Measurements from ENCODE around the gene ARGLU1. TPM values are rescaled to one million over a fixed set of nuclear protein-coding genes. Genes with fewer than 3 reads are reported as not detected.

The ARGLU1 gene
- total RNA-seq, 1 donor from 2014 or later: 467 TPM

DNA sequence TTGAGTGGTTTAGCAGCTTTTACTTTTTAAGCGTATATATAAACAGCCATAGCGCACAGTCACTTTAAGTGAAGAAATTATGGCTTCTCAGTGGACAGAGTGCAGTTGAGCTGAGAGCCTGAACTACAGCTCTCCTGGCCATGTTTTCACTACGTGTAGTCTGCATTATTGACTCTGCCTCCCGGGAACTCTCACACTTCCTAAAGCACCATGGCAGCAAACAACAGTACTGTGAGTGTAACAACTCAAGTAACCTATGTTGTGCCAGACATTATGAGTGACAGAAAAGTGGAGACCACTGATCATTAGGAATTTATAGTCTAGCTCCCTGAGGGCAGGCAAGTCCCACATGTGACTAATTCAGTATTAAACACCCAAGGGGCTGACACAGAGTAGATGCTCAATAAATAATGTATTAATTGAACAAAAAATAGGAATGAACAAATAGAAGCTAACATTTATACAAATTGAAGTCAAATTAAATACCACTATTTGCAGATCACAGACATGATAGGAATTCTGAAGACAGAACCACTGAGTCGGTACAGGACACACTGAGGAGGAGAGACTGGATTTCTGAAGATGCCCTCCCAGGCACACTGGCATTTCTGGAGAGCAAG is 52.2 kb downstream of the ARGLU1 start:
- peak overlapping the region; percentile 5 for H3K27ac ChIP-seq
- Mint-ChIP-seq H3K4me3 (no peak overlapping the region), H3K9me3 (peaks cover 12% of the 10 kb centered on the region), H3K27ac (no peak overlapping the region), H3K4me1 (peaks cover 57% of the 10 kb centered on the region), H3K36me3 (peaks cover 73% of the 10 kb centered on the region), H3K27me3 (ENCODE audit: insufficient read depth, low read depth) (peaks cover 2% of the 10 kb centered on the region)
- peaks cover 100% of the 10 kb centered on the region for H4K20me1 ChIP-seq (ENCODE audit: low read depth)
- no peak overlapping the region for H2AFZ ChIP-seq (replicated peaks)
- H3K4me3 ChIP-seq: no peak overlapping the region
- no peak for DNase-seq (ENCODE audit: low spot score)
- peaks cover 61% of the 10 kb centered on the region for H3K4me1 ChIP-seq
- no peak overlapping the region for H3K9ac ChIP-seq
- H3K4me2 ChIP-seq: peak overlapping the region; percentile 56
- peaks cover 13% of the 10 kb centered on the region for H3K36me3 ChIP-seq
- H3K79me2 ChIP-seq (ENCODE audit: low read depth): peaks cover 100% of the 10 kb centered on the region
- H3K27me3 ChIP-seq: no peaks in the 10 kb centered on the region
- TF ChIP-seq EZH2 (IDR thresholded peaks at IDR 0.05) (no peak), EZH2phosphoT487 (IDR thresholded peaks at IDR 0.05) (no peak)
- TF ChIP-seq, protein P1, sequence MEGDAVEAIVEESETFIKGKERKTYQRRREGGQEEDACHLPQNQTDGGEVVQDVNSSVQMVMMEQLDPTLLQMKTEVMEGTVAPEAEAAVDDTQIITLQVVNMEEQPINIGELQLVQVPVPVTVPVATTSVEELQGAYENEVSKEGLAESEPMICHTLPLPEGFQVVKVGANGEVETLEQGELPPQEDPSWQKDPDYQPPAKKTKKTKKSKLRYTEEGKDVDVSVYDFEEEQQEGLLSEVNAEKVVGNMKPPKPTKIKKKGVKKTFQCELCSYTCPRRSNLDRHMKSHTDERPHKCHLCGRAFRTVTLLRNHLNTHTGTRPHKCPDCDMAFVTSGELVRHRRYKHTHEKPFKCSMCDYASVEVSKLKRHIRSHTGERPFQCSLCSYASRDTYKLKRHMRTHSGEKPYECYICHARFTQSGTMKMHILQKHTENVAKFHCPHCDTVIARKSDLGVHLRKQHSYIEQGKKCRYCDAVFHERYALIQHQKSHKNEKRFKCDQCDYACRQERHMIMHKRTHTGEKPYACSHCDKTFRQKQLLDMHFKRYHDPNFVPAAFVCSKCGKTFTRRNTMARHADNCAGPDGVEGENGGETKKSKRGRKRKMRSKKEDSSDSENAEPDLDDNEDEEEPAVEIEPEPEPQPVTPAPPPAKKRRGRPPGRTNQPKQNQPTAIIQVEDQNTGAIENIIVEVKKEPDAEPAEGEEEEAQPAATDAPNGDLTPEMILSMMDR (IDR thresholded peaks at IDR 0.05): no peak
- H3F3A ChIP-seq (ENCODE audit: low read depth): peaks cover 7% of the 10 kb centered on the region
- H3K9me3 ChIP-seq (ENCODE audit: low read depth): no peaks in the 10 kb centered on the region

DNA sequence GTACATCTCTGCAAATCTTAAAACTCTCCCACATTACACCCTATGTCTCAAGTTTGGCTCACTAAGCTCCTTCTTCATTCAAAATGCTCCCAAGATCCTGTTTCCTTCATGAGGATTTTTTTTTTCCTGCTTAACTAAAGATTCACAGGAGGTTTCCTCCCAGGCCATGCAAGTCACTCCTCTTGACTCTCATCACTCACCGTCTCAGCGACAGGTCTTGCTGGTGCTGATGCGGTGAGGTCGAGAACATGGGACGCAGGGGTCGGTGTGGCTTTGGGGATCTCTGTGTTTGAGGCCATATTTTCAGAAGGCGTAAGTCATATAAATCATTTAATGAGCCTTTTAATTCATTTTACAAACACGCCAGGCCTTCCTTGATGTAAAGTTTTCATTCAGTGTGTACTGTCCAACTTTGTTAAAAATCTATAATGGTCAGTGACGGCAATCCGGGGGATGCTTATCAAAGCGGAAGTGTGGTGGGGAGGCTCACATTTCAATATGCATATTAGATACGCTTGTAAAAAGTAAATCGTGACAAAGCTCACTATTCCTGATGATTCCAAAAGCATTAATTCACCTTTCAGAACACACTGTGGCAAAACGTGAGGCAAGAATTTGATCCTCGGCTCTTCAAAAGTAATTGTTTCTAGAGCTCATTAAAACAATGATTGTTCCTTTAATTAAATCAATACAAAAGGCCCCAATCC is 52.9 kb downstream of the ARGLU1 start:
- TF ChIP-seq, protein P1 (IDR thresholded peaks at IDR 0.05): no peak
- TF ChIP-seq EZH2 (IDR thresholded peaks at IDR 0.05) (no peak), EZH2phosphoT487 (IDR thresholded peaks at IDR 0.05) (no peak)
- H4K20me1 ChIP-seq (ENCODE audit: low read depth): peaks cover 100% of the 10 kb centered on the region
- H3K27ac Mint-ChIP-seq: peak overlapping the region; percentile 13
- H3K4me1 Mint-ChIP-seq: peaks cover 50% of the 10 kb centered on the region
- H3K4me3 ChIP-seq: no peak overlapping the region
- H2AFZ ChIP-seq (replicated peaks): no peak overlapping the region
- no peak for DNase-seq (ENCODE audit: low spot score)
- no peak overlapping the region for H3K4me3 Mint-ChIP-seq
- peaks cover 100% of the 10 kb centered on the region for H3K79me2 ChIP-seq (ENCODE audit: low read depth)
- peaks cover 73% of the 10 kb centered on the region for H3K36me3 Mint-ChIP-seq
- peaks cover 13% of the 10 kb centered on the region for H3K36me3 ChIP-seq
- H3K27me3 Mint-ChIP-seq (ENCODE audit: insufficient read depth, low read depth): peaks cover 3% of the 10 kb centered on the region
- H3K27me3 ChIP-seq: no peaks in the 10 kb centered on the region
- peak overlapping the region; percentile 56 for H3K4me2 ChIP-seq
- no peaks in the 10 kb centered on the region for H3K9me3 ChIP-seq (ENCODE audit: low read depth)
- H3K27ac ChIP-seq: peak overlapping the region; percentile 30
- peaks cover 54% of the 10 kb centered on the region for H3K4me1 ChIP-seq
- H3K9me3 Mint-ChIP-seq: peaks cover 12% of the 10 kb centered on the region
- H3K9ac ChIP-seq: no peak overlapping the region
- H3F3A ChIP-seq (ENCODE audit: low read depth): peaks cover 7% of the 10 kb centered on the region

DNA sequence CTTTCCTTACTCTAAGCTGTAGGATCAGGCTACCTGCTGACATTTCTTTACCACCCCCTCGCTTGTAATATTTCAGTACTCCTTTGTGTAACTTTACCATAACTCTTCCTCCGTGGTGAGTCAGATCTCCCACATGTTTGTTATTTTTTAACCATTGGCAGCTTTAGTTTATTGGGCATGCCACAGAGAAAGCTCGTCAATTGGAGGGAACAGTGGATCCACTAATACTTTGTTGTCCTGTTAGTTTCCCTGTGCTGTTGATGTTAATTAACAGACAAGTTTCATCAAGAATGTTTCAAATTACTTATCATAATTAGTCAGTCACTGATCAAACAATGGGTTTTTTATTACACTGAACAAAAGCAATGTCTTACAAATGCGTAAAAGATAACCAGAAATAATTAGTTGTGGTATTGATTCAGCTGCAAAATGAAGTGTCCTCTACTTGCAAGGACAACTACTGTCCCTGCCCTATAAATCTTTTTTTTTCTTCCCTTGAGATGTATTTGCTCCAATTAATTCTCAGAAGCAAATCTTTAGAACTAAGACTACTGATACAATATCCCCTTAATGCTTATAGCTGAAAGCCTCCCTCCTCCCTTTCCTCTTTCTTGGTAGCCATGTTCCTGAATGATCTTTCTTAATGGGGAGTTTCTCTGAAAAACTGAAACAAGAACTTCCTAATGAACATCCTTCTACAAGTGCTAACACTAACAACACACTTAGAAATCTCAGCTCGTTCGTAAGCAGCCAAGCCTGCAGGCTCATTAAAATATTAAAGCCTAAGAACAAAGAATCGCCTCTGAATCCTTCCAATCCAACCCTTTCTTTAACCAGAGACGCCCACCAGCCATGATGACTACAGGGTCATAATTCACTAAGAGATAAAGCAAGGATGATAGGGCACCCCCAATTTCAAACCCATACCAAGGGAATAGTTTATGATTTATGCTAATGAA is 54.6 kb downstream of the ARGLU1 start:
- H3K9me3 Mint-ChIP-seq: peaks cover 5% of the 10 kb centered on the region

More for the DNA sequence above, 54.6 kb downstream of the ARGLU1 start:
- H3K9ac ChIP-seq: no peak overlapping the region
- H3K4me3 Mint-ChIP-seq: no peak overlapping the region
- H2AFZ ChIP-seq (replicated peaks): no peak overlapping the region
- peaks cover 21% of the 10 kb centered on the region for H3K36me3 ChIP-seq
- H3K4me1 Mint-ChIP-seq: peaks cover 46% of the 10 kb centered on the region
- peaks cover 100% of the 10 kb centered on the region for H4K20me1 ChIP-seq (ENCODE audit: low read depth)
- H3K4me1 ChIP-seq: peaks cover 60% of the 10 kb centered on the region
- peak overlapping the region; percentile 7 for H3K4me3 ChIP-seq
- no peak for TF ChIP-seq EZH2 (IDR thresholded peaks at IDR 0.05)
- TF ChIP-seq, protein P1 (IDR thresholded peaks at IDR 0.05): no peak
- TF ChIP-seq EZH2phosphoT487 (IDR thresholded peaks at IDR 0.05): no peak
- H3K79me2 ChIP-seq (ENCODE audit: low read depth): peaks cover 100% of the 10 kb centered on the region
- peaks cover 3% of the 10 kb centered on the region for H3K27me3 Mint-ChIP-seq (ENCODE audit: insufficient read depth, low read depth)
- peak overlapping the region; percentile 24 for H3K27ac ChIP-seq
- peaks cover 11% of the 10 kb centered on the region for H3F3A ChIP-seq (ENCODE audit: low read depth)
- DNase-seq (ENCODE audit: low spot score): peak; percentile 35
- H3K9me3 ChIP-seq (ENCODE audit: low read depth): no peaks in the 10 kb centered on the region
- peak overlapping the region; percentile 61 for H3K27ac Mint-ChIP-seq
- H3K27me3 ChIP-seq: no peaks in the 10 kb centered on the region
- H3K4me2 ChIP-seq: peak overlapping the region; percentile 56
- peaks cover 73% of the 10 kb centered on the region for H3K36me3 Mint-ChIP-seq

Data from neural progenitor cell (in vitro differentiated cells).